H1 (cell line): Measurements from ENCODE around the gene SEC24C. TPM values are rescaled to one million over a fixed set of nuclear protein-coding genes. Genes with fewer than 3 reads are reported as not detected.

Experiments
- CTCF ChIA-PET: fragments of 300-600 bp; sonication (Branson Sonifier 250); formaldehyde crosslinking; loops from one replicate; lab custom pipeline; 2021; ENCODE audit not compliant: partially characterized antibody; lab: Charles Lee
- POLR2A ChIA-PET: fragments of 300-600 bp; sonication (Branson Sonifier 250); formaldehyde crosslinking; loops from one replicate; lab custom pipeline; 2021; ENCODE audit warnings: inconsistent platforms; ENCODE audit not compliant: partially characterized antibody; lab: Charles Lee
- DNase-seq, 2 experiments: peaks; one replicate each; pipeline versions ENCODE4 v3.0.0 to v3.0.0-alpha.2; 2010 to 2022; ENCODE audit warnings: low spot score in 2 of 2, low read depth in 1 of 2, mixed read lengths in 1 of 2
- FAIRE-seq: peaks from 2 replicates; lab custom pipeline; 2011; peaks lifted over from hg19 to GRCh38; lab: Jason Lieb, UNC
- H2AFZ ChIP-seq: 2 replicates; pipeline ENCODE4 v1.8.1; 2012; ENCODE audit warnings: low read length, inconsistent platforms
- H2AK5ac ChIP-seq: 2 replicates; pipeline ENCODE4 v1.6.1; 2013; ENCODE audit warnings: low read depth, low read length
- H2BK120ac ChIP-seq: replicated peaks from 2 replicates; pipeline ENCODE3; 2013; ENCODE audit warnings: low read depth, low read length, inconsistent platforms
- H2BK12ac ChIP-seq: 2 replicates; pipeline ENCODE4 v1.6.1; 2013; ENCODE audit warnings: low read depth, low read length
- H2BK15ac ChIP-seq: 2 replicates; pipeline ENCODE4 v1.6.1; 2013; ENCODE audit warnings: low read length
- H2BK20ac ChIP-seq: 2 replicates; pipeline ENCODE4 v1.6.1; 2013; ENCODE audit warnings: low read length
- H2BK5ac ChIP-seq: 2 replicates; pipeline ENCODE4 v1.6.1; 2013; ENCODE audit warnings: low read depth, low read length
- H3K14ac ChIP-seq: 2 replicates; pipeline ENCODE4 v1.6.1; 2013; ENCODE audit warnings: inconsistent platforms; ENCODE audit not compliant: insufficient read length
- H3K18ac ChIP-seq: 2 replicates; pipeline ENCODE4 v1.6.1; 2013; ENCODE audit warnings: low read length; ENCODE audit errors: extremely low read depth
- H3K23ac ChIP-seq: 2 replicates; pipeline ENCODE4 v1.6.1; 2013; ENCODE audit warnings: inconsistent platforms; ENCODE audit not compliant: insufficient read length
- H3K23me2 ChIP-seq: 2 replicates; pipeline ENCODE4 v1.6.1; 2013; ENCODE audit warnings: low read depth, low read length
- H3K27ac ChIP-seq: 2 replicates; pipeline ENCODE4 v1.6.1; 2011; ENCODE audit warnings: low read depth, low read length, inconsistent platforms
- H3K27me3 ChIP-seq, 4 experiments: replicated peaks in 1 of 4; 1 replicate in 1 of 4; 2 replicates in 3 of 4; pipeline versions ENCODE4 v1.6.1 to v1.8.1; 2011 to 2013; ENCODE audit warnings: low read length in 3 of 4, mild to moderate bottlenecking in 3 of 4, inconsistent platforms in 2 of 4, mixed read lengths in 2 of 4, moderate library complexity in 1 of 4; ENCODE audit not compliant: control insufficient read depth in 3 of 4, insufficient read depth in 3 of 4; ENCODE audit errors: extremely low read depth in 1 of 4
- H3K36me3 ChIP-seq, 4 experiments: 2 replicates each; pipeline versions ENCODE4 v1.6.1 to v1.8.1; 2011 to 2013; ENCODE audit warnings: mild to moderate bottlenecking in 4 of 4, low read length in 3 of 4, moderate library complexity in 2 of 4, control low read depth in 1 of 4, inconsistent platforms in 1 of 4; ENCODE audit not compliant: insufficient read depth in 4 of 4, control insufficient read depth in 2 of 4
- H3K4ac ChIP-seq: replicated peaks from 2 replicates; pipeline ENCODE3; 2013; ENCODE audit warnings: low read length, low read depth, mixed read lengths, inconsistent platforms; ENCODE audit not compliant: insufficient read length
- H3K4me1 ChIP-seq, 4 experiments: replicated peaks in 1 of 4; 1 replicate in 1 of 4; 2 replicates in 3 of 4; pipeline versions ENCODE4 v1.6.1 to v1.8.1; 2011 to 2013; ENCODE audit warnings: low read length in 3 of 4, inconsistent platforms in 2 of 4, mixed read lengths in 1 of 4; ENCODE audit not compliant: insufficient read depth in 4 of 4, control insufficient read depth in 3 of 4
- H3K4me2 ChIP-seq, 2 experiments: 2 replicates each; pipeline versions ENCODE4 v1.6.1 to v1.8.1; 2011 to 2013; ENCODE audit warnings: low read depth in 2 of 2, low read length in 2 of 2, control low read depth in 1 of 2, inconsistent platforms in 1 of 2, mild to moderate bottlenecking in 1 of 2; ENCODE audit not compliant: insufficient read depth in 1 of 2
- H3K4me3 ChIP-seq, 4 experiments: fragments of 200-600, 300-600 bp in 1 of 4; sonication (generic), shearing (Covaris generic), sonication (Bioruptor Twin) in 1 of 4; 2 replicates each; pipeline versions ENCODE4 v1.5.1 to v1.8.1; 2011 to 2016; ENCODE audit warnings: low read length in 4 of 4, low read depth in 3 of 4, control low read depth in 2 of 4, inconsistent platforms in 2 of 4, mild to moderate bottlenecking in 2 of 4, mixed read lengths in 1 of 4, moderate library complexity in 1 of 4; ENCODE audit not compliant: insufficient read depth in 2 of 4; ENCODE audit errors: extremely low read depth in 1 of 4
- H3K56ac ChIP-seq: replicated peaks from 2 replicates; pipeline ENCODE3; 2013; ENCODE audit warnings: low read depth, mild to moderate bottlenecking, mixed read lengths, low read length, inconsistent platforms; ENCODE audit not compliant: insufficient read length
- H3K79me1 ChIP-seq: 2 replicates; pipeline ENCODE4 v1.6.1; 2013; ENCODE audit warnings: low read depth, low read length, control low read depth
- H3K79me2 ChIP-seq, 2 experiments: 2 replicates each; pipeline versions ENCODE4 v1.6.1 to v1.8.1; 2012 to 2013; ENCODE audit warnings: low read length in 2 of 2, mild to moderate bottlenecking in 2 of 2, inconsistent platforms in 1 of 2; ENCODE audit not compliant: insufficient read depth in 2 of 2, control insufficient read depth in 1 of 2
- H3K9ac ChIP-seq, 4 experiments: replicated peaks in 1 of 4; 1 replicate in 1 of 4; 2 replicates in 3 of 4; pipeline versions ENCODE4 v1.6.1 to v1.8.1; 2011 to 2013; ENCODE audit warnings: low read depth in 3 of 4, low read length in 3 of 4, control low read depth in 2 of 4, mild to moderate bottlenecking in 2 of 4, moderate library complexity in 2 of 4, inconsistent platforms in 1 of 4; ENCODE audit errors: extremely low read depth in 1 of 4
- H3K9me3 ChIP-seq, 2 experiments: 2 replicates each; pipeline versions ENCODE4 v1.6.1 to v1.8.1; 2012 to 2013; ENCODE audit warnings: mild to moderate bottlenecking in 2 of 2, moderate library complexity in 2 of 2, control low read depth in 1 of 2, inconsistent platforms in 1 of 2, low read depth in 1 of 2, low read length in 1 of 2, mixed read lengths in 1 of 2; ENCODE audit not compliant: insufficient read depth in 2 of 2
- H4K20me1 ChIP-seq, 2 experiments: replicated peaks in 1 of 2; 2 replicates each; pipeline versions ENCODE3 to v1.8.1; 2011 to 2013; ENCODE audit warnings: inconsistent platforms in 2 of 2, low read length in 2 of 2, mild to moderate bottlenecking in 1 of 2; ENCODE audit not compliant: insufficient read depth in 2 of 2, control insufficient read depth in 1 of 2
- H4K5ac ChIP-seq: 2 replicates; pipeline ENCODE4 v1.6.1; 2013; ENCODE audit warnings: low read length, low read depth, mixed read lengths, inconsistent platforms; ENCODE audit not compliant: insufficient read length
- H4K8ac ChIP-seq: 2 replicates; pipeline ENCODE4 v1.8.0; 2013; ENCODE audit warnings: mild to moderate bottlenecking, moderate library complexity, low read length, inconsistent platforms; ENCODE audit not compliant: insufficient read depth; ENCODE audit errors: extremely low read depth
- H4K91ac ChIP-seq: replicated peaks from 2 replicates; pipeline ENCODE3; 2013; ENCODE audit warnings: low read length, mixed read lengths, inconsistent platforms; ENCODE audit not compliant: insufficient read length
- ATF3 ChIP-seq: IDR thresholded peaks from 2 replicates; pipeline ENCODE4 v1.6.1; 2011; ENCODE audit warnings: low read depth, mild to moderate bottlenecking, low read length; ENCODE audit not compliant: insufficient read depth
- CTBP2 ChIP-seq: IDR thresholded peaks from 2 replicates; pipeline ENCODE4 v1.7.0; 2011; ENCODE audit warnings: borderline replicate concordance, mild to moderate bottlenecking, moderate library complexity, mixed read lengths, low read length; ENCODE audit not compliant: insufficient read depth, insufficient read length
- EP300 ChIP-seq, 2 experiments: IDR thresholded peaks; 1 replicate in 1 of 2; 2 replicates in 1 of 2; pipeline ENCODE4 v1.6.1; 2011 to 2012; ENCODE audit warnings: low read depth in 2 of 2, low read length in 2 of 2, mild to moderate bottlenecking in 2 of 2, borderline replicate concordance in 1 of 2, inconsistent platforms in 1 of 2, moderate library complexity in 1 of 2
- EZH2 ChIP-seq: fragments of 200-600 bp; sonication (generic); IDR thresholded peaks from 2 replicates; pipeline ENCODE4 v1.7.1; 2012; ENCODE audit warnings: low read depth, mild to moderate bottlenecking, moderate library complexity, low read length, inconsistent platforms; ENCODE audit not compliant: severe bottlenecking
- FOSL1 ChIP-seq: IDR thresholded peaks from 2 replicates; pipeline ENCODE4 v1.6.1; 2011; ENCODE audit warnings: mild to moderate bottlenecking, low read depth, low read length, moderate library complexity; ENCODE audit not compliant: insufficient read depth
- GTF2F1 ChIP-seq: IDR thresholded peaks from 2 replicates; pipeline ENCODE4 v1.6.1; 2012; ENCODE audit warnings: low read depth, low read length, improper control_type of control experiment, borderline replicate concordance
- HDAC6 ChIP-seq: IDR thresholded peaks from one replicate; pipeline ENCODE4 v1.7.1; 2012; ENCODE audit warnings: low read depth, mild to moderate bottlenecking, inconsistent platforms, low read length, moderate library complexity
- KDM5A ChIP-seq: fragments of 200-600 bp; IDR thresholded peaks from 2 replicates; pipeline ENCODE4 v1.7.1; 2012; ENCODE audit warnings: mild to moderate bottlenecking, low read length, inconsistent platforms, mixed read lengths
- MAX ChIP-seq: IDR thresholded peaks from 2 replicates; pipeline ENCODE4 v1.6.1; 2012; ENCODE audit warnings: inconsistent platforms
- RXRA ChIP-seq: IDR thresholded peaks from 2 replicates; pipeline ENCODE4 v1.6.1; 2011; ENCODE audit warnings: low read depth, mild to moderate bottlenecking, low read length, moderate library complexity; ENCODE audit not compliant: insufficient read depth
- SAP30 ChIP-seq: fragments of 300-600 bp; sonication (generic); IDR thresholded peaks from 2 replicates; pipeline ENCODE4 v1.7.1; 2012; ENCODE audit warnings: low read length, moderate library complexity, mild to moderate bottlenecking, inconsistent platforms; ENCODE audit not compliant: insufficient read depth, insufficient replicate concordance
- SRF ChIP-seq: IDR thresholded peaks from 2 replicates; pipeline ENCODE4 v1.6.1; 2011; ENCODE audit warnings: mild to moderate bottlenecking, low read depth, low read length, moderate library complexity
- ZNF274 ChIP-seq: IDR thresholded peaks from 2 replicates; pipeline ENCODE4 v1.7.0; 2012; ENCODE audit warnings: low read length, borderline replicate concordance; ENCODE audit errors: extremely low read depth
- WGBS, 2 experiments: shearing (Covaris generic) in 1 of 2; methylation state at CpG; one replicate each; pipeline versions ENCODE4 v1.1.6 to v1.1.7; 2013 to 2015; ENCODE audit warnings: low lambda C conversion rate in 2 of 2, mixed read lengths in 2 of 2, inconsistent platforms in 1 of 2, low coverage in 1 of 2, missing lambda C conversion rate in 1 of 2; ENCODE audit not compliant: insufficient replicate concordance in 2 of 2, insufficient coverage in 1 of 2, insufficient read length in 1 of 2; ENCODE audit errors: extremely low coverage in 1 of 2, missing lambda C conversion rate in 1 of 2; 5-methylcytosine and 5-hydroxymethylcytosine counted together
- polyA plus RNA-seq, 7 experiments: library from polyadenylated mRNA; depleted of rRNA in 3 of 7; stranded (reverse) in 5 of 7; unstranded in 2 of 7; fragments of >200 nt in 5 of 7; fragments of 200-250 nt in 2 of 7; gene quantifications; 1 replicate in 5 of 7; 2 replicates in 1 of 7; 4 replicates in 1 of 7; pipeline versions ENCODE4 v1.2.1 to v1.2.3, GENCODE V29; 2011 to 2013; ENCODE audit warnings: missing spikeins in 2 of 7, mixed read lengths in 2 of 7
- total RNA-seq: library from RNA; stranded (reverse); fragmentation: NEBNext Ultra II Directional; extraction: Animal tissue kit (Norgen Biotek cat#: 25700); gene quantifications from 2 replicates; pipeline ENCODE4 v1.2.1, GENCODE V29; 2021

SEC24C gene
- total and polyA plus RNA-seq, 2 of the 8 experiments (the other 6 are each of a cell fraction or from before 2014, with no cell fraction given) = 63.2 to 67.4 TPM

GRCh38 chr10:73716251-73716650, 27.9 kb upstream of the SEC24C start:
- Histone ChIP-seq H4K5ac (no peak overlapping the region), H2BK12ac (no peak overlapping the region), H3K18ac (no peak overlapping the region), H4K8ac (no peak overlapping the region), H3K14ac (no peak overlapping the region), H2BK15ac (no peak overlapping the region), H4K91ac (no peak overlapping the region), H3K9ac (no peak overlapping the region), H3K56ac (no peak overlapping the region), H3K23me2 (no peaks in the 10 kb centered on the region), H2BK20ac (no peak overlapping the region), H2AK5ac (no peak overlapping the region), H3K4me2 (no peak overlapping the region), H3K4ac (no peak overlapping the region), H3K27ac (no peak overlapping the region), H4K20me1 (no peaks in the 10 kb centered on the region), H2BK120ac (no peak overlapping the region), H3K9me3 (no peaks in the 10 kb centered on the region), H3K4me3 (no peak overlapping the region), H3K4me1 (no peaks in the 10 kb centered on the region), H3K27me3 (no peaks in the 10 kb centered on the region), H2AFZ (no peak overlapping the region), H3K23ac (no peak overlapping the region), H2BK5ac (no peak overlapping the region), H3K79me2 (no peaks in the 10 kb centered on the region), H3K36me3 (peaks cover 2 to 44% (median 12%) of the 10 kb centered on the region in 4 experiments; a peak in 6 of 8 replicates), H3K79me1 (no peaks in the 10 kb centered on the region)
- POLR2A ChIA-PET = interaction anchor here (0.9 kb wide), 1 partner anchor 26 kb away, joined by 3 read pairs; no protein-coding TSS in a partner anchor
- FAIRE-seq (no peak), DNase-seq (no peak)
- CTCF ChIA-PET = no interaction called here
- WGBS, 2 experiments = 90% methylated on average over 1 of the region's 1 CpG; no CpG with 5 or more reads in 1 of the 2 experiments
- TF ChIP-seq SRF (no peak), CTBP2 (no peak), ZNF274 (no peak), EP300 (IDR thresholded peaks at IDR 0.05; ENCODE audit: borderline replicate concordance in 1 of 2, low read depth in 2 of 2, low read length in 2 of 2) (no peak), FOSL1 (no peak), EZH2 (no peak), ATF3 (no peak), GTF2F1 (no peak), RXRA (no peak), KDM5A (no peak), SAP30 (no peak), HDAC6 (no peak), MAX (no peak)
